HCT116 (cell line): Measurements from ENCODE around the gene HARBI1. TPM values are rescaled to one million over a fixed set of nuclear protein-coding genes. Genes with fewer than 3 reads are reported as not detected.

Experiments used
- ATAC-seq: fragments of 200-7000 bp; cut with Tn5 transposase; 2 replicates; pipeline ENCODE4 v1.9.1; 2020; ENCODE audit warnings: mild to moderate bottlenecking, moderate library complexity
- BruUV-seq: library from RNA; stranded (reverse); fragments of 400-500 nt; replicated peaks from 2 replicates; lab custom pipeline; 2021; lab: Mats Ljungman, UMichigan
- CTCF ChIA-PET: fragments of 300-600 bp; sonication (Branson Sonifier 250); formaldehyde crosslinking; loops from one replicate; lab custom pipeline; 2021; ENCODE audit warnings: antibody characterized with exemption; lab: Charles Lee
- POLR2A ChIA-PET: fragments of 300-600, 350-600 bp; sonication (Branson Sonifier 250); formaldehyde crosslinking; loops from one replicate; lab custom pipeline; 2021; ENCODE audit warnings: antibody characterized with exemption; lab: Charles Lee
- RAD21 ChIA-PET, 2 experiments: fragments of 300-600 bp; sonication (Branson Sonifier 250); formaldehyde crosslinking; loops; one replicate each; lab custom pipeline; 2023; ENCODE audit warnings: low total read pairs in 2 of 2; ENCODE audit not compliant: uncharacterized antibody in 2 of 2, unreplicated experiment in 2 of 2, low non-redundant PET in 1 of 2; lab: Charles Lee
- DNase-seq: peaks from one replicate; pipeline ENCODE4 v3.0.0-alpha.2; 2010; ENCODE audit warnings: low read depth, low spot score
- H2AFZ ChIP-seq: fragments of 200-600 bp; shearing (Covaris generic), sonication (generic); 2 replicates; pipeline ENCODE4 v1.6.1; 2017; ENCODE audit warnings: low read depth, mixed run types, mixed read lengths, antibody characterized with exemption, low read length; ENCODE audit not compliant: poor library complexity, severe bottlenecking
- H3K27ac ChIP-seq: 2 replicates; pipeline ENCODE4 v1.5.1; 2012; ENCODE audit warnings: low read depth, low read length
- H3K27me3 ChIP-seq: fragments of 200-600 bp; sonication (generic); 2 replicates; pipeline ENCODE4 v1.6.1; 2016; ENCODE audit warnings: mixed run types, low read length, mixed read lengths; ENCODE audit not compliant: insufficient read depth
- H3K36me3 ChIP-seq, 2 experiments: fragments of 200-500 bp in 1 of 2; fragments of 200-600 bp in 1 of 2; sonication (Bioruptor generic) in 1 of 2; sonication (generic) in 1 of 2; 2 replicates each; pipeline versions ENCODE4 v1.5.1 to v1.6.1; 2014 to 2016; ENCODE audit warnings: low read length in 2 of 2, inconsistent platforms in 1 of 2, mixed read lengths in 1 of 2, mixed run types in 1 of 2; ENCODE audit not compliant: insufficient read depth in 2 of 2, control insufficient read depth in 1 of 2
- H3K4me1 ChIP-seq, 2 experiments: fragments of 200-600 bp in 1 of 2; sonication (generic) in 1 of 2; 2 replicates each; pipeline versions ENCODE4 v1.5.1 to v1.6.1; 2012 to 2017; ENCODE audit warnings: low read length in 2 of 2, inconsistent platforms in 1 of 2, mild to moderate bottlenecking in 1 of 2, mixed read lengths in 1 of 2, mixed run types in 1 of 2, moderate library complexity in 1 of 2; ENCODE audit not compliant: insufficient read depth in 2 of 2, control insufficient read depth in 1 of 2
- H3K4me2 ChIP-seq: fragments of 200-600 bp; sonication (generic); 2 replicates; pipeline ENCODE4 v1.6.1; 2017; ENCODE audit warnings: mixed run types, low read length, mixed read lengths
- H3K4me3 ChIP-seq, 2 experiments: fragments of 200-600 bp in 1 of 2; sonication (generic) in 1 of 2; replicated peaks in 1 of 2; 2 replicates each; pipeline ENCODE4 v1.5.1; 2011 to 2016; ENCODE audit warnings: low read length in 2 of 2, control low read depth in 1 of 2, low read depth in 1 of 2, mild to moderate bottlenecking in 1 of 2, mixed read lengths in 1 of 2, mixed run types in 1 of 2
- H3K79me2 ChIP-seq: fragments of 200-600 bp; sonication (generic); 2 replicates; pipeline ENCODE4 v1.6.1; 2017; ENCODE audit warnings: mild to moderate bottlenecking, mixed run types, low read length, moderate library complexity, mixed read lengths; ENCODE audit not compliant: insufficient read depth
- H3K9ac ChIP-seq: fragments of 200-600 bp; sonication (generic); 2 replicates; pipeline ENCODE4 v1.6.1; 2016; ENCODE audit warnings: low read length, mixed read lengths
- H3K9me2 ChIP-seq: fragments of 200-600 bp; sonication (generic), shearing (Covaris generic); 2 replicates; pipeline ENCODE4 v1.6.1; 2017; ENCODE audit warnings: mixed run types, mild to moderate bottlenecking, moderate library complexity; ENCODE audit not compliant: insufficient read depth
- H3K9me3 ChIP-seq, 2 experiments: fragments of 200-500 bp in 1 of 2; fragments of 200-600 bp in 1 of 2; sonication (Bioruptor generic) in 1 of 2; sonication (generic) in 1 of 2; 2 replicates each; pipeline ENCODE4 v1.6.1; 2014 to 2017; ENCODE audit warnings: low read length in 2 of 2, mixed read lengths in 2 of 2, inconsistent platforms in 1 of 2, low read depth in 1 of 2, mild to moderate bottlenecking in 1 of 2, mixed run types in 1 of 2, moderate library complexity in 1 of 2; ENCODE audit not compliant: control insufficient read depth in 1 of 2, insufficient read depth in 1 of 2
- H4K20me1 ChIP-seq: fragments of 200-600 bp; sonication (generic), shearing (Covaris generic); 2 replicates; pipeline ENCODE4 v1.6.1; 2017; ENCODE audit warnings: mixed run types, mild to moderate bottlenecking, moderate library complexity; ENCODE audit not compliant: insufficient read depth
- CBX3 ChIP-seq: IDR thresholded peaks from 2 replicates; pipeline ENCODE4 v1.6.1; 2012; ENCODE audit warnings: low read depth
- CEBPB ChIP-seq: IDR thresholded peaks from 2 replicates; pipeline ENCODE4 v1.6.1; 2012; ENCODE audit warnings: low read depth
- ELF1 ChIP-seq: IDR thresholded peaks from 2 replicates; pipeline ENCODE4 v1.6.1; 2012; ENCODE audit warnings: low read depth, borderline replicate concordance
- EZH2 ChIP-seq: fragments of 200-600 bp; sonication (generic); IDR thresholded peaks from 2 replicates; pipeline ENCODE4 v1.6.1; 2017; ENCODE audit warnings: antibody characterized with exemption, mixed run types
- EZH2phosphoT487 ChIP-seq: fragments of 200-600 bp; IDR thresholded peaks from 2 replicates; pipeline ENCODE4 v1.6.1; 2018; ENCODE audit warnings: antibody characterized with exemption, borderline replicate concordance
- FOSL1 ChIP-seq: IDR thresholded peaks from 2 replicates; pipeline ENCODE4 v1.6.1; 2012; ENCODE audit warnings: low read depth
- JUND ChIP-seq: IDR thresholded peaks from 2 replicates; pipeline ENCODE4 v1.6.1; 2012
- POLR2A ChIP-seq: IDR thresholded peaks from 2 replicates; pipeline ENCODE4 v1.7.0; 2011; ENCODE audit warnings: borderline replicate concordance; ENCODE audit not compliant: insufficient read depth, insufficient read length; ENCODE audit errors: extremely low read depth
- POLR2AphosphoS5 ChIP-seq: IDR thresholded peaks from 2 replicates; pipeline ENCODE4 v1.6.1; 2011; ENCODE audit warnings: mild to moderate bottlenecking, low read depth, low read length, moderate library complexity
- RAD21 ChIP-seq: IDR thresholded peaks from 2 replicates; pipeline ENCODE4 v1.6.1; 2012; ENCODE audit warnings: low read depth, mild to moderate bottlenecking
- SIN3A ChIP-seq: IDR thresholded peaks from 2 replicates; pipeline ENCODE4 v1.6.1; 2012; ENCODE audit warnings: low read depth
- SRF ChIP-seq: IDR thresholded peaks from 2 replicates; pipeline ENCODE4 v1.6.1; 2012; ENCODE audit warnings: low read depth
- TCF7L2 ChIP-seq: IDR thresholded peaks from 2 replicates; pipeline ENCODE4 v1.7.0; 2011; ENCODE audit warnings: borderline replicate concordance, inconsistent platforms; ENCODE audit not compliant: insufficient read depth, insufficient read length; ENCODE audit errors: extremely low read depth
- YY1 ChIP-seq: IDR thresholded peaks from 2 replicates; pipeline ENCODE4 v1.6.1; 2011; ENCODE audit warnings: low read length, low read depth, moderate library complexity, mild to moderate bottlenecking; ENCODE audit not compliant: insufficient replicate concordance; ENCODE audit errors: extremely low read depth
- ZFX ChIP-seq: fragments of 450-650 bp; IDR thresholded peaks from 2 replicates; pipeline ENCODE4 v1.6.1; 2017
- ZNF274 ChIP-seq: fragments of 200-500 bp; sonication (Bioruptor generic); IDR thresholded peaks from 2 replicates; pipeline ENCODE4 v1.6.1; 2014; ENCODE audit warnings: mild to moderate bottlenecking, low read depth, low read length, inconsistent platforms
- intact Hi-C: fragments of 100-400 bp; cut with micrococcal nuclease; formaldehyde crosslinking; loops from 2 replicates; pipeline ENCODE4 v1.10.0; 2022
- total RNA-seq: library from RNA; stranded (reverse); gene quantifications from one replicate; pipeline ENCODE4 v1.2.1, GENCODE V29; 2021; ENCODE audit not compliant: unreplicated experiment
- TF ChIP-seq, protein P1 (sequence below): IDR thresholded peaks from 2 replicates; pipeline ENCODE4 v1.6.1; 2012; ENCODE audit warnings: low read depth
- TF ChIP-seq, protein P2 (sequence below), 3 experiments: fragments of 200-600 bp in 1 of 3; sonication (generic) in 1 of 3; IDR thresholded peaks in 2 of 3; conservative IDR thresholded peaks in 1 of 3; 2 replicates each; pipeline ENCODE4 v1.5.1; 2012 to 2017; ENCODE audit warnings: low read depth in 2 of 3, low read length in 2 of 3, antibody characterized with exemption in 1 of 3, borderline replicate concordance in 1 of 3, control low read depth in 1 of 3, mild to moderate bottlenecking in 1 of 3, mixed read lengths in 1 of 3, mixed run types in 1 of 3, moderate library complexity in 1 of 3; ENCODE audit not compliant: insufficient read depth in 1 of 3
- TF ChIP-seq, protein P3 (sequence below): IDR thresholded peaks from 2 replicates; pipeline ENCODE4 v1.6.1; 2011; ENCODE audit warnings: mild to moderate bottlenecking, low read length, moderate library complexity; ENCODE audit not compliant: insufficient replicate concordance; ENCODE audit errors: extremely low read depth
- TF ChIP-seq, protein P4 (sequence below): IDR thresholded peaks from 2 replicates; pipeline ENCODE4 v1.6.1; 2012

The HARBI1 gene
- total RNA-seq, 1 experiment from 2014 or later = 1.9 TPM

DNA sequence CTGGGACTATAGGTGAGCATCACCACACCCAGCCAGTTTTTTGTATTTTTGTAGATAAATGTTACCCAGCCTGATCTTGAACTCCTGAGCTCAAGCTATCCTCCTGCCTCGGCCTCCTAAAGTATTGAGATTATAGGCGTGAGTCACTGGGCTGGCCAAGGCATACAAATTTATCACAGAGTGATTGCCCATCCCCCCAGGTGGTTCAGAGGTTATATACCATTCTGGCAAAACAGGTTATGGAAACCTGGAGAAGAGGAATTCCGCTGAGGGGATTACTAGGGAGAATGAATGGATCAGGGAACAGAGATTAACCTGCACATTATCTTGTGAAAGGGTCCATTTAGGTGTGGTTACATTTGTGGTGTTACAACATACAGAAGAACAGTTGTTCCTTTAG lies 8.4 kb upstream of the HARBI1 start:
- TF ChIP-seq JUND (no peak), CBX3 (no peak), SRF (no peak), TCF7L2 (no peak), POLR2A (no peak), ZFX (no peak), YY1 (no peak), CEBPB (no peak), ELF1 (no peak), POLR2AphosphoS5 (no peak), EZH2 (no peak), RAD21 (no peak), SIN3A (no peak), ZNF274 (no peak), FOSL1 (no peak), EZH2phosphoT487 (no peak)
- TF ChIP-seq, protein P1, sequence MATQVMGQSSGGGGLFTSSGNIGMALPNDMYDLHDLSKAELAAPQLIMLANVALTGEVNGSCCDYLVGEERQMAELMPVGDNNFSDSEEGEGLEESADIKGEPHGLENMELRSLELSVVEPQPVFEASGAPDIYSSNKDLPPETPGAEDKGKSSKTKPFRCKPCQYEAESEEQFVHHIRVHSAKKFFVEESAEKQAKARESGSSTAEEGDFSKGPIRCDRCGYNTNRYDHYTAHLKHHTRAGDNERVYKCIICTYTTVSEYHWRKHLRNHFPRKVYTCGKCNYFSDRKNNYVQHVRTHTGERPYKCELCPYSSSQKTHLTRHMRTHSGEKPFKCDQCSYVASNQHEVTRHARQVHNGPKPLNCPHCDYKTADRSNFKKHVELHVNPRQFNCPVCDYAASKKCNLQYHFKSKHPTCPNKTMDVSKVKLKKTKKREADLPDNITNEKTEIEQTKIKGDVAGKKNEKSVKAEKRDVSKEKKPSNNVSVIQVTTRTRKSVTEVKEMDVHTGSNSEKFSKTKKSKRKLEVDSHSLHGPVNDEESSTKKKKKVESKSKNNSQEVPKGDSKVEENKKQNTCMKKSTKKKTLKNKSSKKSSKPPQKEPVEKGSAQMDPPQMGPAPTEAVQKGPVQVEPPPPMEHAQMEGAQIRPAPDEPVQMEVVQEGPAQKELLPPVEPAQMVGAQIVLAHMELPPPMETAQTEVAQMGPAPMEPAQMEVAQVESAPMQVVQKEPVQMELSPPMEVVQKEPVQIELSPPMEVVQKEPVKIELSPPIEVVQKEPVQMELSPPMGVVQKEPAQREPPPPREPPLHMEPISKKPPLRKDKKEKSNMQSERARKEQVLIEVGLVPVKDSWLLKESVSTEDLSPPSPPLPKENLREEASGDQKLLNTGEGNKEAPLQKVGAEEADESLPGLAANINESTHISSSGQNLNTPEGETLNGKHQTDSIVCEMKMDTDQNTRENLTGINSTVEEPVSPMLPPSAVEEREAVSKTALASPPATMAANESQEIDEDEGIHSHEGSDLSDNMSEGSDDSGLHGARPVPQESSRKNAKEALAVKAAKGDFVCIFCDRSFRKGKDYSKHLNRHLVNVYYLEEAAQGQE = no peak
- TF ChIP-seq, protein P2, sequence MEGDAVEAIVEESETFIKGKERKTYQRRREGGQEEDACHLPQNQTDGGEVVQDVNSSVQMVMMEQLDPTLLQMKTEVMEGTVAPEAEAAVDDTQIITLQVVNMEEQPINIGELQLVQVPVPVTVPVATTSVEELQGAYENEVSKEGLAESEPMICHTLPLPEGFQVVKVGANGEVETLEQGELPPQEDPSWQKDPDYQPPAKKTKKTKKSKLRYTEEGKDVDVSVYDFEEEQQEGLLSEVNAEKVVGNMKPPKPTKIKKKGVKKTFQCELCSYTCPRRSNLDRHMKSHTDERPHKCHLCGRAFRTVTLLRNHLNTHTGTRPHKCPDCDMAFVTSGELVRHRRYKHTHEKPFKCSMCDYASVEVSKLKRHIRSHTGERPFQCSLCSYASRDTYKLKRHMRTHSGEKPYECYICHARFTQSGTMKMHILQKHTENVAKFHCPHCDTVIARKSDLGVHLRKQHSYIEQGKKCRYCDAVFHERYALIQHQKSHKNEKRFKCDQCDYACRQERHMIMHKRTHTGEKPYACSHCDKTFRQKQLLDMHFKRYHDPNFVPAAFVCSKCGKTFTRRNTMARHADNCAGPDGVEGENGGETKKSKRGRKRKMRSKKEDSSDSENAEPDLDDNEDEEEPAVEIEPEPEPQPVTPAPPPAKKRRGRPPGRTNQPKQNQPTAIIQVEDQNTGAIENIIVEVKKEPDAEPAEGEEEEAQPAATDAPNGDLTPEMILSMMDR (IDR thresholded peaks at IDR 0.05 in 2 of 3, conservative IDR thresholded peaks at IDR 0.05 in 1 of 3; ENCODE audit: borderline replicate concordance in 1 of 3, insufficient read depth in 1 of 3, low read depth in 2 of 3, low read length in 2 of 3) = no peak
- TF ChIP-seq, protein P3, sequence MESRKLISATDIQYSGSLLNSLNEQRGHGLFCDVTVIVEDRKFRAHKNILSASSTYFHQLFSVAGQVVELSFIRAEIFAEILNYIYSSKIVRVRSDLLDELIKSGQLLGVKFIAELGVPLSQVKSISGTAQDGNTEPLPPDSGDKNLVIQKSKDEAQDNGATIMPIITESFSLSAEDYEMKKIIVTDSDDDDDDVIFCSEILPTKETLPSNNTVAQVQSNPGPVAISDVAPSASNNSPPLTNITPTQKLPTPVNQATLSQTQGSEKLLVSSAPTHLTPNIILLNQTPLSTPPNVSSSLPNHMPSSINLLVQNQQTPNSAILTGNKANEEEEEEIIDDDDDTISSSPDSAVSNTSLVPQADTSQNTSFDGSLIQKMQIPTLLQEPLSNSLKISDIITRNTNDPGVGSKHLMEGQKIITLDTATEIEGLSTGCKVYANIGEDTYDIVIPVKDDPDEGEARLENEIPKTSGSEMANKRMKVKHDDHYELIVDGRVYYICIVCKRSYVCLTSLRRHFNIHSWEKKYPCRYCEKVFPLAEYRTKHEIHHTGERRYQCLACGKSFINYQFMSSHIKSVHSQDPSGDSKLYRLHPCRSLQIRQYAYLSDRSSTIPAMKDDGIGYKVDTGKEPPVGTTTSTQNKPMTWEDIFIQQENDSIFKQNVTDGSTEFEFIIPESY = no peak
- TF ChIP-seq, protein P4, sequence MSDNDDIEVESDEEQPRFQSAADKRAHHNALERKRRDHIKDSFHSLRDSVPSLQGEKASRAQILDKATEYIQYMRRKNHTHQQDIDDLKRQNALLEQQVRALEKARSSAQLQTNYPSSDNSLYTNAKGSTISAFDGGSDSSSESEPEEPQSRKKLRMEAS = no peak
- TF ChIP-seq, all 23 proteins: peak for 0
- Histone ChIP-seq H2AFZ (no peak overlapping the region), H3K9me2 (no peaks in the 10 kb centered on the region), H3K79me2 (peaks cover 14% of the 10 kb centered on the region), H4K20me1 (no peaks in the 10 kb centered on the region), H3K27ac (no peak overlapping the region), H3K4me3 (no peak overlapping the region), H3K9me3 (no peaks in the 10 kb centered on the region), H3K4me1 (peaks cover 0 to 3% of the 10 kb centered on the region in 2 experiments; a peak in 1 of 4 replicates), H3K27me3 (no peaks in the 10 kb centered on the region), H3K36me3 (peaks cover 5 to 6% of the 10 kb centered on the region in 2 experiments; a peak in 3 of 4 replicates), H3K9ac (no peak overlapping the region), H3K4me2 (no peak overlapping the region)
- DNase-seq (no peak), ATAC-seq (no peak)
- BruUV-seq = no TSS peak
- POLR2A ChIA-PET = no interaction called here
- RAD21 ChIA-PET = no interaction called here
- intact Hi-C loops = no loop called here
- CTCF ChIA-PET = no interaction called here
